H9 (cell line): ENCODE results near the gene H2BW1. TPM values are rescaled to one million over a fixed set of nuclear protein-coding genes. Genes with fewer than 3 reads are reported as not detected.

Source experiments
- DNase-seq: peaks from one replicate; pipeline ENCODE4 v3.0.0-alpha.2; 2017
- H2AFZ ChIP-seq: one replicate; pipeline ENCODE4 v1.6.1; 2013; ENCODE audit warnings: mild to moderate bottlenecking, low read length, control low read depth, moderate library complexity
- H2AK5ac ChIP-seq: 2 replicates; pipeline ENCODE4 v1.6.1; 2013; ENCODE audit warnings: low read length, control low read depth, mixed read lengths; ENCODE audit not compliant: insufficient read length
- H2BK120ac ChIP-seq: one replicate; pipeline ENCODE4 v1.6.1; 2013; ENCODE audit warnings: low read depth, mild to moderate bottlenecking, low read length, control low read depth, inconsistent platforms; ENCODE audit not compliant: poor library complexity, severe bottlenecking
- H2BK12ac ChIP-seq: 2 replicates; pipeline ENCODE4 v1.6.1; 2013; ENCODE audit warnings: low read length, control low read depth, mixed read lengths, low read depth; ENCODE audit not compliant: insufficient read length
- H2BK15ac ChIP-seq: 2 replicates; pipeline ENCODE4 v1.6.1; 2013; ENCODE audit warnings: low read depth, low read length, control low read depth
- H2BK20ac ChIP-seq: one replicate; pipeline ENCODE4 v1.6.1; 2013; ENCODE audit warnings: low read depth, mild to moderate bottlenecking, low read length, control low read depth, inconsistent platforms; ENCODE audit not compliant: poor library complexity, severe bottlenecking
- H2BK5ac ChIP-seq: 2 replicates; pipeline ENCODE4 v1.6.1; 2013; ENCODE audit warnings: low read length, control low read depth, mixed read lengths; ENCODE audit not compliant: insufficient read length
- H3K14ac ChIP-seq: 2 replicates; pipeline ENCODE4 v1.6.1; 2013; ENCODE audit warnings: low read length, control low read depth; ENCODE audit not compliant: insufficient read depth
- H3K18ac ChIP-seq: 2 replicates; pipeline ENCODE4 v1.6.1; 2013; ENCODE audit warnings: low read depth, mild to moderate bottlenecking, mixed read lengths, low read length, control low read depth; ENCODE audit not compliant: insufficient read length
- H3K23ac ChIP-seq: 2 replicates; pipeline ENCODE4 v1.6.1; 2013; ENCODE audit warnings: low read length, control low read depth, mixed read lengths, low read depth; ENCODE audit not compliant: insufficient read length
- H3K23me2 ChIP-seq: 2 replicates; pipeline ENCODE4 v1.6.1; 2013; ENCODE audit warnings: low read depth, mild to moderate bottlenecking, mixed read lengths, low read length, control low read depth; ENCODE audit not compliant: insufficient read length, poor library complexity, severe bottlenecking
- H3K27ac ChIP-seq: 2 replicates; pipeline ENCODE4 v1.5.1; 2013; ENCODE audit warnings: low read length, control low read depth, mixed read lengths, low read depth; ENCODE audit not compliant: insufficient read length
- H3K27me3 ChIP-seq: 2 replicates; pipeline ENCODE4 v1.6.1; 2013; ENCODE audit warnings: low read length, control low read depth, inconsistent platforms; ENCODE audit not compliant: insufficient read depth
- H3K4ac ChIP-seq: 2 replicates; pipeline ENCODE4 v1.6.1; 2013; ENCODE audit warnings: low read depth, mild to moderate bottlenecking, control low read depth, inconsistent platforms, low read length, moderate library complexity
- H3K4me1 ChIP-seq: 2 replicates; pipeline ENCODE4 v1.6.1; 2013; ENCODE audit warnings: low read length, control low read depth, inconsistent platforms; ENCODE audit not compliant: insufficient read depth
- H3K4me2 ChIP-seq: 2 replicates; pipeline ENCODE4 v1.6.1; 2013; ENCODE audit warnings: low read length, control low read depth, mixed read lengths; ENCODE audit not compliant: insufficient read length, insufficient read depth
- H3K56ac ChIP-seq: 2 replicates; pipeline ENCODE4 v1.6.1; 2013; ENCODE audit warnings: low read depth, mild to moderate bottlenecking, mixed read lengths, low read length, control low read depth; ENCODE audit not compliant: insufficient read length
- H3K79me1 ChIP-seq: 2 replicates; pipeline ENCODE4 v1.6.1; 2013; ENCODE audit warnings: low read depth, mild to moderate bottlenecking, moderate library complexity, low read length, control low read depth, inconsistent platforms; ENCODE audit not compliant: insufficient read depth, poor library complexity, severe bottlenecking
- H3K79me2 ChIP-seq: 2 replicates; pipeline ENCODE4 v1.6.1; 2013; ENCODE audit warnings: low read length, control low read depth, inconsistent platforms; ENCODE audit not compliant: insufficient read depth
- H3K9ac ChIP-seq: 2 replicates; pipeline ENCODE4 v1.6.1; 2013; ENCODE audit warnings: low read length, control low read depth, mixed read lengths; ENCODE audit not compliant: insufficient read length; ENCODE audit errors: extremely low read depth
- H3K9me3 ChIP-seq: one replicate; pipeline ENCODE4 v1.6.1; 2013; ENCODE audit warnings: low read depth, low read length, inconsistent platforms; ENCODE audit not compliant: control insufficient read depth
- H3T11ph ChIP-seq: one replicate; pipeline ENCODE4 v1.6.1; 2013; ENCODE audit warnings: mild to moderate bottlenecking, low read length, control low read depth, inconsistent platforms
- H4K20me1 ChIP-seq: one replicate; pipeline ENCODE4 v1.6.1; 2013; ENCODE audit not compliant: control insufficient read depth, insufficient read length, insufficient read depth
- H4K5ac ChIP-seq: 2 replicates; pipeline ENCODE4 v1.6.1; 2013; ENCODE audit warnings: low read depth, mild to moderate bottlenecking, mixed read lengths, low read length, control low read depth; ENCODE audit not compliant: insufficient read length
- H4K8ac ChIP-seq: replicated peaks from 2 replicates; pipeline ENCODE4 v1.6.1; 2013; ENCODE audit warnings: low read length, control low read depth, mixed read lengths, low read depth; ENCODE audit not compliant: insufficient read length
- H4K91ac ChIP-seq: 2 replicates; pipeline ENCODE4 v1.6.1; 2013; ENCODE audit warnings: low read depth, mild to moderate bottlenecking, moderate library complexity, mixed read lengths, low read length, control low read depth; ENCODE audit not compliant: insufficient read length
- H3K27ac Mint-ChIP-seq, 3 experiments: 2 replicates in 2 of 3; 3 replicates in 1 of 3; pipeline ENCODE4 v1.8.0; 2020 to 2021; ENCODE audit warnings: mixed read lengths in 3 of 3, mild to moderate bottlenecking in 1 of 3, moderate library complexity in 1 of 3
- H3K27me3 Mint-ChIP-seq: 2 replicates; pipeline ENCODE4 v1.8.0; 2021; ENCODE audit warnings: low read depth, mild to moderate bottlenecking, moderate library complexity, mixed read lengths
- H3K36me3 Mint-ChIP-seq, 3 experiments: 2 replicates in 2 of 3; 3 replicates in 1 of 3; pipeline ENCODE4 v1.8.0; 2020 to 2021; ENCODE audit warnings: low read depth in 3 of 3, mixed read lengths in 3 of 3; ENCODE audit not compliant: insufficient read depth in 1 of 3
- H3K4me1 Mint-ChIP-seq, 2 experiments: 2 replicates each; pipeline ENCODE4 v1.8.0; 2020; ENCODE audit warnings: mixed read lengths in 2 of 2
- H3K4me3 Mint-ChIP-seq, 2 experiments: 2 replicates in 1 of 2; 3 replicates in 1 of 2; pipeline ENCODE4 v1.8.0; 2020 to 2021; ENCODE audit warnings: mild to moderate bottlenecking in 2 of 2, mixed read lengths in 2 of 2, moderate library complexity in 1 of 2
- H3K9me3 Mint-ChIP-seq, 2 experiments: 2 replicates in 1 of 2; 3 replicates in 1 of 2; pipeline ENCODE4 v1.8.0; 2020; ENCODE audit warnings: mild to moderate bottlenecking in 2 of 2, mixed read lengths in 2 of 2, moderate library complexity in 1 of 2
- CTCF ChIP-seq: fragments of 200-600 bp; sonication (generic); conservative IDR thresholded peaks from 3 replicates; pipeline ENCODE4 v1.8.0; 2021; ENCODE audit warnings: antibody characterized with exemption, mild to moderate bottlenecking
- WGBS: extraction: QIAGEN DNeasy Blood & Tissue Kit; methylation state at CpG from one replicate; pipeline ENCODE4 v1.1.7; 2013; ENCODE audit warnings: missing lambda C conversion rate, low lambda C conversion rate, mixed read lengths; ENCODE audit not compliant: insufficient read length; ENCODE audit errors: extremely low coverage; 5-methylcytosine and 5-hydroxymethylcytosine counted together
- total RNA-seq: library from RNA; stranded (reverse); gene quantifications from 2 replicates; pipeline ENCODE4 v1.2.1, GENCODE V29; 2021

The H2BW1 gene
- total RNA-seq, 1 experiment from 2014 or later = 0.26 TPM

- H2BK15ac ChIP-seq = no peak overlapping the region
- no peak overlapping the region for H4K8ac ChIP-seq
- no peak overlapping the region for H3K23ac ChIP-seq
- H2AFZ ChIP-seq = no peak overlapping the region
- WGBS = no CpG with 5 or more reads among the region's 5 CpGs
- Mint-ChIP-seq H3K27me3 (peaks cover 5% of the 10 kb centered on the region), H3K4me3 (no peak overlapping the region), H3K27ac (no peak overlapping the region), H3K4me1 (peaks cover 5 to 8% of the 10 kb centered on the region in 2 experiments), H3K9me3 (peaks cover under 1 to 72% of the 10 kb centered on the region in 2 experiments; a peak in 2 of 5 replicates), H3K36me3 (no peaks in the 10 kb centered on the region; a peak in 1 of 7 replicates)
- no peak for DNase-seq
- H3K56ac ChIP-seq = no peak overlapping the region
- no peak overlapping the region for H3K4me2 ChIP-seq
- no peaks in the 10 kb centered on the region for H3K79me2 ChIP-seq
- H3K23me2 ChIP-seq = no peaks in the 10 kb centered on the region
- TF ChIP-seq CTCF = no peak
- no peak overlapping the region for H3K9ac ChIP-seq
- H2BK120ac ChIP-seq = no peak overlapping the region
- no peaks in the 10 kb centered on the region for H3K27me3 ChIP-seq
- no peak overlapping the region for H2AK5ac ChIP-seq
- H2BK12ac ChIP-seq = no peak overlapping the region
- no peak overlapping the region for H3K27ac ChIP-seq
- no peak overlapping the region for H3T11ph ChIP-seq
- no peak overlapping the region for H3K18ac ChIP-seq
- H4K91ac ChIP-seq = no peak overlapping the region
- no peaks in the 10 kb centered on the region; the same call in 1 of the 2 replicates for H3K4me1 ChIP-seq
- H2BK5ac ChIP-seq = no peak overlapping the region
- no peaks in the 10 kb centered on the region for H4K20me1 ChIP-seq
- no peak overlapping the region for H2BK20ac ChIP-seq
- H3K14ac ChIP-seq = no peak overlapping the region
- no peak overlapping the region for H4K5ac ChIP-seq
- H3K9me3 ChIP-seq = no peaks in the 10 kb centered on the region
- no peak overlapping the region for H3K4ac ChIP-seq
- no peaks in the 10 kb centered on the region for H3K79me1 ChIP-seq
Measured at GRCh38 chrX:104045642-104046041, 32.1 kb upstream of the H2BW1 start.
